Measurements from ENCODE around the gene TRAPPC5.

The TRAPPC5 gene

GRCh38 chr19:7716762-7717161, 36.1 kb downstream of the TRAPPC5 start:
- Histone ChIP-seq H3K4me3 (ENCODE audit: low read length) (no peak overlapping the region), H3K4me2 (ENCODE audit: low read depth, low read length) (no peak overlapping the region), H3K79me2 (ENCODE audit: low read length) (no peaks in the 10 kb centered on the region), H3K9me2 (replicated peaks; ENCODE audit: insufficient read depth, low read length) (no peaks in the 10 kb centered on the region), H3K36me3 (replicated peaks; ENCODE audit: insufficient read depth, low read length) (no peaks in the 10 kb centered on the region), H3F3A (ENCODE audit: insufficient read depth, low read length) (no peaks in the 10 kb centered on the region), H2AFZ (ENCODE audit: low read length) (no peak overlapping the region), H3K4me1 (ENCODE audit: low read length) (no peaks in the 10 kb centered on the region), H3K9ac (ENCODE audit: low read length) (no peak overlapping the region), H4K20me1 (ENCODE audit: insufficient read depth, low read length) (no peaks in the 10 kb centered on the region), H3K9me3 (replicated peaks; ENCODE audit: insufficient read depth, low read length) (no peaks in the 10 kb centered on the region), H3K27ac (ENCODE audit: low read length) (no peak overlapping the region), H3K27me3 (replicated peaks; ENCODE audit: insufficient read depth, low read length) (peaks cover 86% of the 10 kb centered on the region)
- TF ChIP-seq CTCF (IDR thresholded peaks at IDR 0.05; ENCODE audit: low read length) (no peak), EZH2 (optimal IDR thresholded peaks at IDR 0.05; ENCODE audit: low read depth, low read length) (no peak), EZH2phosphoT487 (IDR thresholded peaks at IDR 0.05; ENCODE audit: low read length) (no peak)
- DNase-seq = no peak

GRCh38 chr19:7718668-7719067, 38.0 kb downstream of the TRAPPC5 start:
- H2AFZ ChIP-seq (ENCODE audit: low read length) = no peak overlapping the region

DNA sequence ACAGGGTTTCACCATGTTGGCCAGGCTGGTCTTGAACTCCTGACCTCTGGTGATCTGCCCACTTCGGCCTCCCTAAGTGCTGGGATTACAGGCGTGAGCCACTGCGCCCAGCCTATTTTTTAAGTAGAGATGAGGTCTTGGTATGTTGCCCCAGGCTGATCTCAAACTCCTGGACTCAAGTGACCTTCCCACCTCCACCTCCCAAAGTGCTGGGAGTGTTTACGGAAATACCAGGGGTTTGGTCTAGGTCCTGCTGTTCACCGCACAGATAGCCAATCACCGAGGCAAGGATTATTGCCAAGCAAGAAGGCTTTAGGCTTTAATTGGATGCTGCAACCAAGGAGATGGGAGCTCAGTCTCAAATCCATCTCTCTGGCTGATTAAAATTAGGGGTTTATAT, 39.7 kb downstream of the TRAPPC5 start:
- no peak overlapping the region for H3K9ac ChIP-seq (ENCODE audit: low read length)
- no peak for TF ChIP-seq EZH2 (optimal IDR thresholded peaks at IDR 0.05; ENCODE audit: low read depth, low read length)
- TF ChIP-seq CTCF (IDR thresholded peaks at IDR 0.05; ENCODE audit: low read length) = no peak
- no peak for TF ChIP-seq EZH2phosphoT487 (IDR thresholded peaks at IDR 0.05; ENCODE audit: low read length)
- H2AFZ ChIP-seq (ENCODE audit: low read length) = no peak overlapping the region
- H3K9me3 ChIP-seq (replicated peaks; ENCODE audit: insufficient read depth, low read length) = no peaks in the 10 kb centered on the region
- no peaks in the 10 kb centered on the region for H3K4me1 ChIP-seq (ENCODE audit: low read length)
- no peak overlapping the region for H3K27ac ChIP-seq (ENCODE audit: low read length)
- no peaks in the 10 kb centered on the region for H4K20me1 ChIP-seq (ENCODE audit: insufficient read depth, low read length)
- no peaks in the 10 kb centered on the region for H3K9me2 ChIP-seq (replicated peaks; ENCODE audit: insufficient read depth, low read length)
- no peak for DNase-seq
- H3K4me2 ChIP-seq (ENCODE audit: low read depth, low read length) = no peak overlapping the region
- H3K27me3 ChIP-seq (replicated peaks; ENCODE audit: insufficient read depth, low read length) = peaks cover 88% of the 10 kb centered on the region
- no peaks in the 10 kb centered on the region for H3K79me2 ChIP-seq (ENCODE audit: low read length)
- H3K4me3 ChIP-seq (ENCODE audit: low read length) = no peak overlapping the region
- no peaks in the 10 kb centered on the region for H3K36me3 ChIP-seq (replicated peaks; ENCODE audit: insufficient read depth, low read length)
- H3F3A ChIP-seq (ENCODE audit: insufficient read depth, low read length) = no peaks in the 10 kb centered on the region

More at GRCh38 chr19:7718668-7719067, 38.0 kb downstream of the TRAPPC5 start:
- H3K9ac ChIP-seq (ENCODE audit: low read length) = no peak overlapping the region
- no peaks in the 10 kb centered on the region for H3K4me1 ChIP-seq (ENCODE audit: low read length)
- H3K27me3 ChIP-seq (replicated peaks; ENCODE audit: insufficient read depth, low read length) = peaks cover 87% of the 10 kb centered on the region
- no peaks in the 10 kb centered on the region for H3F3A ChIP-seq (ENCODE audit: insufficient read depth, low read length)
- no peaks in the 10 kb centered on the region for H3K9me2 ChIP-seq (replicated peaks; ENCODE audit: insufficient read depth, low read length)
- H3K9me3 ChIP-seq (replicated peaks; ENCODE audit: insufficient read depth, low read length) = no peaks in the 10 kb centered on the region
- H3K4me3 ChIP-seq (ENCODE audit: low read length) = no peak overlapping the region
- TF ChIP-seq EZH2phosphoT487 (IDR thresholded peaks at IDR 0.05; ENCODE audit: low read length) (no peak), EZH2 (optimal IDR thresholded peaks at IDR 0.05; ENCODE audit: low read depth, low read length) (no peak), CTCF (IDR thresholded peaks at IDR 0.05; ENCODE audit: low read length) (no peak)
- H4K20me1 ChIP-seq (ENCODE audit: insufficient read depth, low read length) = no peaks in the 10 kb centered on the region
- no peak overlapping the region for H3K27ac ChIP-seq (ENCODE audit: low read length)
- H3K4me2 ChIP-seq (ENCODE audit: low read depth, low read length) = no peak overlapping the region
- H3K79me2 ChIP-seq (ENCODE audit: low read length) = no peaks in the 10 kb centered on the region
- no peaks in the 10 kb centered on the region for H3K36me3 ChIP-seq (replicated peaks; ENCODE audit: insufficient read depth, low read length)
- no peak for DNase-seq
